HCT116 (cell line): ENCODE measurements around the gene LCK.

Experiments used
- ATF3 ChIP-seq: IDR thresholded peaks from 2 replicates; pipeline ENCODE4 v1.6.1; 2012
- CTCF ChIP-seq, 3 experiments: fragments of 200-600 bp in 1 of 3; sonication (generic) in 1 of 3; IDR thresholded peaks in 2 of 3; conservative IDR thresholded peaks in 1 of 3; 2 replicates each; pipeline ENCODE4 v1.5.1; 2012 to 2017; ENCODE audit warnings: low read depth in 2 of 3, low read length in 2 of 3, antibody characterized with exemption in 1 of 3, borderline replicate concordance in 1 of 3, control low read depth in 1 of 3, mild to moderate bottlenecking in 1 of 3, mixed read lengths in 1 of 3, mixed run types in 1 of 3, moderate library complexity in 1 of 3; ENCODE audit not compliant: insufficient read depth in 1 of 3
- EZH2 ChIP-seq: fragments of 200-600 bp; sonication (generic); IDR thresholded peaks from 2 replicates; pipeline ENCODE4 v1.6.1; 2017; ENCODE audit warnings: antibody characterized with exemption, mixed run types
- EZH2phosphoT487 ChIP-seq: fragments of 200-600 bp; IDR thresholded peaks from 2 replicates; pipeline ENCODE4 v1.6.1; 2018; ENCODE audit warnings: antibody characterized with exemption, borderline replicate concordance
- POLR2A ChIP-seq: IDR thresholded peaks from 2 replicates; pipeline ENCODE4 v1.7.0; 2011; ENCODE audit warnings: borderline replicate concordance; ENCODE audit not compliant: insufficient read depth, insufficient read length; ENCODE audit errors: extremely low read depth
- POLR2AphosphoS5 ChIP-seq: IDR thresholded peaks from 2 replicates; pipeline ENCODE4 v1.6.1; 2011; ENCODE audit warnings: mild to moderate bottlenecking, low read depth, low read length, moderate library complexity
- SIN3A ChIP-seq: IDR thresholded peaks from 2 replicates; pipeline ENCODE4 v1.6.1; 2012; ENCODE audit warnings: low read depth
- ZNF274 ChIP-seq: fragments of 200-500 bp; sonication (Bioruptor generic); IDR thresholded peaks from 2 replicates; pipeline ENCODE4 v1.6.1; 2014; ENCODE audit warnings: mild to moderate bottlenecking, low read depth, low read length, inconsistent platforms

GRCh38 chr1:32272557-32273390 lies 21.7 kb downstream of the LCK start:
- TF ChIP-seq CTCF (IDR thresholded peaks at IDR 0.05 in 2 of 3, conservative IDR thresholded peaks at IDR 0.05 in 1 of 3; ENCODE audit: borderline replicate concordance in 1 of 3, insufficient read depth in 1 of 3, low read depth in 2 of 3, low read length in 2 of 3), result no peak
- no peak for TF ChIP-seq EZH2
- no peak for TF ChIP-seq POLR2AphosphoS5
- no peak for TF ChIP-seq ATF3
- no peak for TF ChIP-seq ZNF274
- TF ChIP-seq SIN3A, result no peak
- TF ChIP-seq POLR2A, result no peak
- TF ChIP-seq EZH2phosphoT487, result no peak
